HepG2 (cell line): ENCODE data around the gene GSTM2. TPM values are rescaled to one million over a fixed set of nuclear protein-coding genes. Genes with fewer than 3 reads are reported as not detected.

Source experiments
- AHR ChIP-seq: IDR thresholded peaks from 2 replicates; pipeline ENCODE4 v1.6.1; 2018; ENCODE audit warnings: missing genetic modification reagents, missing compliant biosample characterization
- ATF6 ChIP-seq: sonication (generic); formaldehyde crosslinking; conservative IDR thresholded peaks from 2 replicates; pipeline ENCODE4 v1.4.0; 2020; ENCODE audit warnings: missing genetic modification reagents
- ATRX ChIP-seq: sonication (generic); formaldehyde crosslinking; IDR thresholded peaks from 2 replicates; pipeline ENCODE4 v1.4.0; 2020; ENCODE audit warnings: missing genetic modification reagents, borderline replicate concordance
- CENPT ChIP-seq: sonication (generic); formaldehyde crosslinking; IDR thresholded peaks from 2 replicates; pipeline ENCODE4 v1.8.0; 2022; ENCODE audit warnings: low read depth, mild to moderate bottlenecking, moderate library complexity, missing genetic modification reagents
- FOXJ3 ChIP-seq: sonication (generic); formaldehyde crosslinking; IDR thresholded peaks from 2 replicates; pipeline ENCODE4 v1.4.0; 2020; ENCODE audit warnings: missing genetic modification reagents, mild to moderate bottlenecking, borderline replicate concordance
- NCOA2 ChIP-seq: sonication (generic); formaldehyde crosslinking; IDR thresholded peaks from 2 replicates; pipeline ENCODE4 v1.8.0; 2022; ENCODE audit warnings: inconsistent platforms
- NFE2L2 ChIP-seq: fragments of 150-350 bp; IDR thresholded peaks from 2 replicates; pipeline ENCODE4 v1.6.1; 2014; ENCODE audit warnings: low read length
- NFKBIZ ChIP-seq: IDR thresholded peaks from 2 replicates; pipeline ENCODE4 v1.6.1; 2018; ENCODE audit warnings: missing genetic modification reagents, missing compliant biosample characterization
- ONECUT2 ChIP-seq: sonication (generic); formaldehyde crosslinking; IDR thresholded peaks from 2 replicates; pipeline ENCODE4 v1.4.0; 2020; ENCODE audit warnings: missing genetic modification reagents
- RBM39 ChIP-seq: fragments of 200-400 bp; formaldehyde crosslinking; IDR thresholded peaks from one replicate; pipeline ENCODE4 v1.6.1; 2018; ENCODE audit warnings: antibody characterized with exemption, mild to moderate bottlenecking, low read depth, low read length; ENCODE audit not compliant: poor library complexity, severe bottlenecking
- RNF2 ChIP-seq: fragments of 450-650 bp; conservative IDR thresholded peaks from 2 replicates; pipeline ENCODE4 v1.6.1; 2016; ENCODE audit warnings: low read depth
- SOX13 ChIP-seq, 3 experiments: fragments of 450-650 bp in 1 of 3; sonication (generic) in 1 of 3; formaldehyde crosslinking in 1 of 3; IDR thresholded peaks in 2 of 3; conservative IDR thresholded peaks in 1 of 3; 2 replicates each; pipeline versions ENCODE4 v1.5.0 to v1.6.1; 2016 to 2020; ENCODE audit warnings: antibody characterized with exemption in 1 of 3, mild to moderate bottlenecking in 1 of 3, missing compliant biosample characterization in 1 of 3, missing genetic modification reagents in 1 of 3, moderate library complexity in 1 of 3
- UBTF ChIP-seq: sonication (generic); formaldehyde crosslinking; IDR thresholded peaks from 2 replicates; pipeline ENCODE4 v1.4.0; 2020; ENCODE audit warnings: mild to moderate bottlenecking, missing genetic modification reagents
- ZBED4 ChIP-seq: sonication (generic); formaldehyde crosslinking; IDR thresholded peaks from 2 replicates; pipeline ENCODE4 v1.4.0; 2020; ENCODE audit warnings: missing genetic modification reagents, borderline replicate concordance
- ZBTB42 ChIP-seq: sonication (generic); formaldehyde crosslinking; IDR thresholded peaks from 2 replicates; pipeline ENCODE4 v1.5.0; 2020; ENCODE audit warnings: mild to moderate bottlenecking, missing genetic modification reagents
- ZNF329 ChIP-seq: sonication (generic); formaldehyde crosslinking; IDR thresholded peaks from 2 replicates; pipeline ENCODE4 v1.9.0; 2021; ENCODE audit warnings: low read depth, mild to moderate bottlenecking, missing genetic modification reagents
- ZNF496 ChIP-seq: sonication (generic); formaldehyde crosslinking; IDR thresholded peaks from 2 replicates; pipeline ENCODE4 v1.8.1; 2023; ENCODE audit warnings: mild to moderate bottlenecking, moderate library complexity, missing genetic modification reagents; ENCODE audit not compliant: insufficient replicate concordance
- ZNF83 ChIP-seq: sonication (generic); formaldehyde crosslinking; IDR thresholded peaks from 2 replicates; pipeline ENCODE4 v1.4.0; 2020; ENCODE audit warnings: missing genetic modification reagents, mild to moderate bottlenecking, borderline replicate concordance
- polyA plus RNA-seq, 8 experiments: library from polyadenylated mRNA; depleted of rRNA in 3 of 8; stranded (reverse) in 7 of 8; unstranded in 1 of 8; fragments of >200 nt; fragmentation: Illumina TruSeq in 4 of 8; extraction: Trizol in 4 of 8; gene quantifications; 2 replicates each; pipeline versions ENCODE4 v1.2.1 to v1.2.3, GENCODE V29; 2011 to 2016; ENCODE audit warnings: low read depth in 4 of 8, missing spikeins in 1 of 8, mixed read lengths in 1 of 8; ENCODE audit not compliant: insufficient read depth in 1 of 8
- total RNA-seq, 5 experiments: library from RNA; depleted of rRNA; stranded (reverse); fragments of >200 nt; fragmentation: Illumina TruSeq; extraction: Trizol; gene quantifications; 2 replicates each; pipeline ENCODE4 v1.2.3, GENCODE V29; 2016; ENCODE audit warnings: low read depth in 1 of 5
- TF ChIP-seq, protein P1 (sequence below): sonication (generic); formaldehyde crosslinking; IDR thresholded peaks from 2 replicates; pipeline ENCODE4 v1.5.0; 2020; ENCODE audit warnings: missing genetic modification reagents

The GSTM2 gene
- total and polyA plus RNA-seq, 2 of the 13 experiments (the other 11 are each of a cell fraction or from before 2014, with no cell fraction given): 7.0 to 15.0 TPM

- TF ChIP-seq UBTF (CRISPR knock-in tag): no peak
- no peak for TF ChIP-seq ZBTB42 (CRISPR knock-in tag)
- no peak for TF ChIP-seq RBM39
- no peak for TF ChIP-seq SOX13 (IDR thresholded peaks at IDR 0.05)
- peak in 1 of 2 experiments; percentile 77; a peak in 2 of 4 replicates for TF ChIP-seq SOX13 (CRISPR knock-in tag; conservative IDR thresholded peaks at IDR 0.05 in 1 of 2, IDR thresholded peaks at IDR 0.05 in 1 of 2)
- no peak for TF ChIP-seq ZNF83 (CRISPR knock-in tag)
- no peak for TF ChIP-seq RNF2
- TF ChIP-seq ATRX (CRISPR knock-in tag): no peak
- TF ChIP-seq, protein P1, sequence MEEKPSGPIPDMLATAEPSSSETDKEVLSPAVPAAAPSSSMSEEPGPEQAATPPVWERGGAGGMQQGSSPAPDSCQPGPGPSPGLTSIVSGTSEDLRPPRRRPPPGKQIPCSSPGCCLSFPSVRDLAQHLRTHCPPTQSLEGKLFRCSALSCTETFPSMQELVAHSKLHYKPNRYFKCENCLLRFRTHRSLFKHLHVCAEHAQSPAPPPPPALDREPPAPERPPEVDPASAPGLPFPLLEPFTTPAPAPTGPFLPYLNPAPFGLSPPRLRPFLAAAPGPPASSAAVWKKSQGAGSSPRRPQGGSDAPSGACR (CRISPR knock-in tag): 0 out of 2 replicates have a peak, but pooled peaks have one; percentile 62
- TF ChIP-seq NFE2L2: no peak
- no peak for TF ChIP-seq ATF6 (CRISPR knock-in tag)
- no peak for TF ChIP-seq ZNF496
- no peak for TF ChIP-seq CENPT
- no peak for TF ChIP-seq FOXJ3
- TF ChIP-seq ZBED4 (CRISPR knock-in tag): no peak
- no peak for TF ChIP-seq NFKBIZ (CRISPR knock-in tag)
- TF ChIP-seq NCOA2 (CRISPR knock-in tag): peak; percentile 63; the same call in 1 of the 2 replicates
- TF ChIP-seq ONECUT2 (CRISPR knock-in tag): peak; percentile 84
- no peak for TF ChIP-seq AHR (CRISPR knock-in tag)
- TF ChIP-seq ZNF329 (CRISPR knock-in tag): no peak
These were observed 48.9 kb upstream of the GSTM2 start (continued) for GRCh38 chr1:109618661-109619575.
